GM19240 (cell line): ENCODE results near the gene AARSD1.
"Not testable (repeated sequence)": the region's sequence is repeated elsewhere in the genome, so short reads cannot be mapped to it uniquely, and the experiment has no call there.

ENCODE experiments used
- DNase-seq: peaks from one replicate; pipeline ENCODE4 v3.0.0; 2011; ENCODE audit warnings: low spot score; ENCODE audit not compliant: insufficient read length

AARSD1 gene

GRCh38 chr17:42920106-42920900 is 44.0 kb downstream of the AARSD1 start:
- no peak for DNase-seq

- not testable (repeated sequence) for DNase-seq
Measured at GRCh38 chr17:42919522-42920077, 44.7 kb downstream of the AARSD1 start.

GRCh38 chr17:42918902-42919521 is 45.2 kb downstream of the AARSD1 start:
- DNase-seq = no peak

- DNase-seq = no peak
Measured at GRCh38 chr17:42917236-42917603, 47.0 kb downstream of the AARSD1 start.

- DNase-seq = not testable (repeated sequence)
Measured at GRCh38 chr17:42916388-42917235, 47.6 kb downstream of the AARSD1 start.

GRCh38 chr17:42915288-42915687 is 49.0 kb downstream of the AARSD1 start:
- not testable (repeated sequence) for DNase-seq

GRCh38 chr17:42913981-42914617 is 50.2 kb downstream of the AARSD1 start:
- DNase-seq = no peak

GRCh38 chr17:42913522-42913921 is 50.7 kb downstream of the AARSD1 start:
- DNase-seq = no peak

GRCh38 chr17:42908872-42909700 is 55.2 kb downstream of the AARSD1 start:
- DNase-seq = no peak

- no peak for DNase-seq
Measured at GRCh38 chr17:42906772-42907446, 57.3 kb downstream of the AARSD1 start.

GRCh38 chr17:42904110-42904469 is 60.2 kb downstream of the AARSD1 start:
- DNase-seq = no peak

- no peak for DNase-seq
Measured at GRCh38 chr17:42901535-42902229, 62.6 kb downstream of the AARSD1 start.
